Activated T-cell treated with anti-CD3 and anti-CD28 coated beads, Interleukin-2, amount 50 U/mL, for 4 hours (primary cell): ENCODE measurements around the gene TENM3. TPM values are rescaled to one million over a fixed set of nuclear protein-coding genes. Genes with fewer than 3 reads are reported as not detected.

ENCODE experiments used
- ATAC-seq, 2 donors: fragments of 200-7000 bp; cut with Tn5 transposase; one replicate each; pipeline ENCODE4 v1.10.0; 2021
- DNase-seq: peaks from one replicate; pipeline ENCODE4 v3.0.0-alpha.2; 2020
- H3K27me3 Mint-ChIP-seq: one replicate; pipeline ENCODE4 v1.8.0; 2021; ENCODE audit warnings: low read depth, mixed read lengths
- H3K36me3 Mint-ChIP-seq: one replicate; pipeline ENCODE4 v1.8.0; 2022; ENCODE audit warnings: mixed read lengths; ENCODE audit not compliant: insufficient read depth
- H3K4me1 Mint-ChIP-seq: one replicate; pipeline ENCODE4 v1.8.0; 2021; ENCODE audit warnings: low read depth, mixed read lengths
- H3K4me3 Mint-ChIP-seq: one replicate; pipeline ENCODE4 v1.8.0; 2021; ENCODE audit warnings: mild to moderate bottlenecking, moderate library complexity, mixed read lengths
- H3K9me3 Mint-ChIP-seq: one replicate; pipeline ENCODE4 v1.8.0; 2021; ENCODE audit warnings: mixed read lengths
- total RNA-seq, 3 donors: library from RNA; stranded (reverse); gene quantifications; one replicate each; pipeline ENCODE4 v1.2.1, GENCODE V29; 2021

The TENM3 gene
- total RNA-seq, 3 donors from 2014 or later = 0.03 to 0.14 (median 0.13) TPM

DNA sequence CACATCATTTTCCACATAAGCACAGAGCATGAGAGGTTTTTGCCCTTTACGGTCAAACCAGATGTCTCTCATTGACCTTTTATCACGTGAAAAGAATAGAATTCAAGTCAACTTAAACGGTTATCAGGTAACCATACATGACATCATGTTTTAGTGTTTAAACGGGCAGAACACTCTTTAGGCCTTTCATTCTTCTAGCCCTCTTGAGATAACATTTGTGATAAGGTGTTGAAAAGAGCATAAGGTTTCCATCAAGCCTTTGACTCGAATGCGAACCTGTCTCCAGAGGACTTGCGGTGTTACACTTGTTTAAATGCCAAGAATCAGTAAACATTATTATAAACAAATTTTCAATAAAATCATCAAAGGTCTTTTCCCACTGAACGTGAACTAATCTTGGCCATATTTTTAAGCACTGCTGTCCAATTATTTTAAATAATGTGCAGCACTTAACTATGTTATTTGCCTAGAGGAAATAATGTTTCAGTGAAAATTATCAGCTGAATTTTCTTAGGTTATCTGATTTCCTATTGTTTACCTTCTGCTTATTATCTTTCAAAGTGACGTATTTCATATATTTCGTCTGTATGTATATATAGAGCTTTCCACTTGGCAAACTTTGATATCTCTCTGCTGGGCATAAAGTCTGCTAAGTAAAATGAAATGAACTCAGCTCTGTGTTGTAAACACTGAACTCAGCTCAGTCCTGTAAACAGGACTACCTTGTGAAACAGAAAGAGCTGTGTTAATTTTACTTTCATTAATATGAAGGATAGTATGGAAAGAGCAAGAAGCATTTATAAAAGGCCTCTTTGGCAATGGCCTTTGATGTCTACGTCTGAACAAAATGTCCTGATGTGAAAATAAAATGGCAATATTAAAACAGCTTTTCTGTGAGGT is 33.3 kb downstream of the TENM3 start:
- Mint-ChIP-seq H3K4me3 (no peak overlapping the region), H3K9me3 (no peaks in the 10 kb centered on the region), H3K36me3 (no peaks in the 10 kb centered on the region), H3K4me1 (no peaks in the 10 kb centered on the region), H3K27me3 (no peaks in the 10 kb centered on the region)
- no peak for DNase-seq
- no peak for ATAC-seq

- no peaks in the 10 kb centered on the region for H3K9me3 Mint-ChIP-seq
- DNase-seq (no peak), ATAC-seq (no peak)
- H3K4me1 Mint-ChIP-seq = no peaks in the 10 kb centered on the region
- H3K27me3 Mint-ChIP-seq = no peaks in the 10 kb centered on the region
- no peak overlapping the region for H3K4me3 Mint-ChIP-seq
- H3K36me3 Mint-ChIP-seq = no peaks in the 10 kb centered on the region
These were observed 34.2 kb downstream of the TENM3 start for GRCh38 chr4:182277377-182277776.

GRCh38 chr4:182278729-182279128 is 35.5 kb downstream of the TENM3 start:
- no peaks in the 10 kb centered on the region for H3K4me1 Mint-ChIP-seq
- H3K4me3 Mint-ChIP-seq = no peak overlapping the region
- ATAC-seq (no peak), DNase-seq (no peak)
- H3K9me3 Mint-ChIP-seq = peaks cover 4% of the 10 kb centered on the region
- no peaks in the 10 kb centered on the region for H3K27me3 Mint-ChIP-seq
- H3K36me3 Mint-ChIP-seq = no peaks in the 10 kb centered on the region

- DNase-seq (no peak), ATAC-seq (no peak)
- Mint-ChIP-seq H3K4me3 (no peak overlapping the region), H3K27me3 (no peaks in the 10 kb centered on the region), H3K36me3 (no peaks in the 10 kb centered on the region), H3K9me3 (peaks cover 7% of the 10 kb centered on the region), H3K4me1 (no peaks in the 10 kb centered on the region)
These were observed 37.4 kb downstream of the TENM3 start for GRCh38 chr4:182280436-182281111.

DNA sequence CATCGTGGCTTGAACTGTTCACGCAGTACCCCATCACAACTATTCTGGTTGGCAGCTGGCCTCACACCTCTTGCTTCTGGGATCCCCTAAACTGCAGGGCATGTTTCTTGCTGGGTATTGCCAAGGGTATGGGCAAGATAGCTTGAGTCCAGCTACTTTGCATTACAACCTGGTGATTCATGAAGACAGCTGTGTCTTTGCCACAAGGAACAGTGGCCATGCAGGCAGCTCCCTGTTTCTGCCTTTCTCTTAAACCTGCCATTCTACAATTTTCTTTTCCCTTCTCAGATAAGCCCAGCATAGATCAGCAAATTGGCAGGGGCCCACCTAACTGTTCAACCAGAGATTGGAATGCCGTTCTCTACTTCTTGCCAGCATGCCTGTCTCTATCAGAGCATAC is 42.8 kb downstream of the TENM3 start:
- Mint-ChIP-seq H3K9me3 (peaks cover 7% of the 10 kb centered on the region), H3K27me3 (no peaks in the 10 kb centered on the region), H3K4me1 (no peaks in the 10 kb centered on the region), H3K36me3 (no peaks in the 10 kb centered on the region), H3K4me3 (no peak overlapping the region)
- DNase-seq (no peak), ATAC-seq (no peak)

DNA sequence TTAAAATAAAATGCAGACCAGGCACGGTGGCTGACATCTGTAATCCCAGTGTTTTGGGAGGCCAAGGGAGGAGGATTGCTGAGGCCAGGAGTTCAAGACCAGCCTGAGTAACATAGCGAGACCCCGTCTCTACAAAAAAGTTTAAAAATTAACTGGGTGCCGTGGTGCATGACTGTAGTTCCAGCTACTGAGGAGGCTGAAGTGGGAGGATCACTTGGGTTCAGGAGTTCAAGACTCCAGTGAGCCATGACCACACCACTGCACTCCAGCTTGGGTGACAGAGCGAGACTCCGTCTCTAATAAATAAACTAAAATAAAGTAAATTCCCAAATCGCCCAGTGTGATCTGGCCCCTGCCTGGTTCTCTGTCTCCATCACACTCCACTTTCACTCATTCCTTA is 43.7 kb downstream of the TENM3 start:
- H3K27me3 Mint-ChIP-seq = no peaks in the 10 kb centered on the region
- H3K4me3 Mint-ChIP-seq = no peak overlapping the region
- DNase-seq = no peak

GRCh38 chr4:182288534-182288933 is 45.3 kb downstream of the TENM3 start:
- peaks cover 4% of the 10 kb centered on the region for H3K9me3 Mint-ChIP-seq
- no peak overlapping the region for H3K4me3 Mint-ChIP-seq
- DNase-seq = no peak
- H3K36me3 Mint-ChIP-seq = no peaks in the 10 kb centered on the region
- ATAC-seq = no peak
- H3K4me1 Mint-ChIP-seq = no peaks in the 10 kb centered on the region
- H3K27me3 Mint-ChIP-seq = no peaks in the 10 kb centered on the region

More for the DNA sequence above, 43.7 kb downstream of the TENM3 start:
- Mint-ChIP-seq H3K9me3 (peaks cover 7% of the 10 kb centered on the region), H3K4me1 (no peaks in the 10 kb centered on the region), H3K36me3 (no peaks in the 10 kb centered on the region)
- no peak for ATAC-seq

DNA sequence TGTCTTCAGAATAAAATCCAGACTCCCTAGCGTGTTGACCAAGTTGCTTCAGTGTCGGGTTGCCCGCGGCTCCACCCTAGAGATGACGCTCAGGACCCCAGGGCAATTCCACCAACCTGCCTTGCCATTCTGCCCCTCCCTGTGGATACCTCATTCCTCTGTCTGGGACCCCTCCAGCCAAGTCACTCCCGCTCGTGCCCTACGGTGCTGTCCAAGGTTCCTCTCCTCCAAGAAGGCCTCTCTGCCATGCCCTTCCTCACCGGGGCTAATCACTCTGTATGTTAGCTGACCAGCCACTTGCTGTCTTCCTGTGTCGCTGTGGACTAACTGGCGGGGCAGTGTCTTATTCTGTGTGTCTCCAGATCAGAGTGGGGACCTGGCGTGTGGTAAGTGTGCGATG is 46.6 kb downstream of the TENM3 start:
- Mint-ChIP-seq H3K27me3 (no peaks in the 10 kb centered on the region), H3K9me3 (peaks cover 3% of the 10 kb centered on the region), H3K4me3 (no peak overlapping the region), H3K4me1 (no peaks in the 10 kb centered on the region), H3K36me3 (no peaks in the 10 kb centered on the region)
- no peak for ATAC-seq
- DNase-seq = no peak

GRCh38 chr4:182291175-182291574 is 48.0 kb downstream of the TENM3 start:
- H3K36me3 Mint-ChIP-seq = no peaks in the 10 kb centered on the region
- H3K4me1 Mint-ChIP-seq = no peaks in the 10 kb centered on the region
- H3K27me3 Mint-ChIP-seq = no peaks in the 10 kb centered on the region
- DNase-seq (no peak), ATAC-seq (no peak)
- H3K9me3 Mint-ChIP-seq = no peaks in the 10 kb centered on the region
- H3K4me3 Mint-ChIP-seq = no peak overlapping the region

GRCh38 chr4:182291597-182292270 is 48.5 kb downstream of the TENM3 start:
- no peaks in the 10 kb centered on the region for H3K4me1 Mint-ChIP-seq
- H3K27me3 Mint-ChIP-seq = no peaks in the 10 kb centered on the region
- no peak overlapping the region for H3K4me3 Mint-ChIP-seq
- ATAC-seq (no peak), DNase-seq (no peak)
- no peaks in the 10 kb centered on the region for H3K9me3 Mint-ChIP-seq
- no peaks in the 10 kb centered on the region for H3K36me3 Mint-ChIP-seq

DNA sequence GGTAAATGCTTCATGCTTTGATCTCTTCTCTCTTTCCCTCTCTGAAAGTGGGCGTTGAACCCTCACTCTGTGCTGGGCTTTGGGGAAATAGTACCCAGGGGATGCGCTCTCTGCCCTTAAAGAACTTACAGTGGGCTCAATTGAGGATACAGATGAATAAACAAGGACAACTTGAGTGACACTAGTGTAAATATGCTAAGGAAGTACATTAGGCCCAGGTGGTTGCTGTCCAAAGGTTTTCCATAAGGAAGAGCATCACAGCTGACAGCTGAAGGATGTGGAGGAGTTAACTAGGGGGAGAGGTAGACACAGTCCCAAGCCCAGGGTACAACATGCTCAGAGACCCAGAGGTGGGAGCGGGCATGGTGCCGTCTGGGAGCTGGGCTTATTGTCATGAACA is 49.4 kb downstream of the TENM3 start:
- Mint-ChIP-seq H3K4me1 (no peaks in the 10 kb centered on the region), H3K9me3 (no peaks in the 10 kb centered on the region), H3K27me3 (no peaks in the 10 kb centered on the region), H3K36me3 (no peaks in the 10 kb centered on the region), H3K4me3 (no peak overlapping the region)
- no peak for ATAC-seq
- no peak for DNase-seq

GRCh38 chr4:182293691-182294255 is 50.6 kb downstream of the TENM3 start:
- ATAC-seq = no peak
- Mint-ChIP-seq H3K9me3 (no peaks in the 10 kb centered on the region), H3K4me1 (no peaks in the 10 kb centered on the region), H3K36me3 (no peaks in the 10 kb centered on the region), H3K4me3 (no peak overlapping the region), H3K27me3 (no peaks in the 10 kb centered on the region)
- DNase-seq = no peak

DNA sequence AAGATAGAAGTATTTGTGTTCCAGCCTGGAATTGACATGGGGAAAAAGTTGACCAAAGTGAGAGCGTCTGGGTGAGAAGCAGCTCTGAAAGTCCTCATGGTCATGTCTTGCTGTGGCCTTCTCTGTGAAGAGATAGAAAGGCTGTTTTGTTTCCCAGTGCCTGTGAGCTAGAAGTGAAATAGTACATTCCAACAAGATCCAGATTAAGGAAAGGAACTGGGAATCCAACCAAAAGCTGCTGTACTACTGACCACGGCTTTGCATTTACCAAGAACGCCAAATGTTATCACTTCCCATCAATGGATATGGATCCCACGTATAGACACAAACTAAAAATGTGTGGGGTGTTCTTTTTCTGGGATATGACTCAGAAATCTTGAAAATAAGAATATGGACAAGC is 51.2 kb downstream of the TENM3 start:
- Mint-ChIP-seq H3K9me3 (no peaks in the 10 kb centered on the region), H3K36me3 (no peaks in the 10 kb centered on the region), H3K4me3 (no peak overlapping the region), H3K27me3 (no peaks in the 10 kb centered on the region), H3K4me1 (no peaks in the 10 kb centered on the region)
- ATAC-seq = no peak
- no peak for DNase-seq

DNA sequence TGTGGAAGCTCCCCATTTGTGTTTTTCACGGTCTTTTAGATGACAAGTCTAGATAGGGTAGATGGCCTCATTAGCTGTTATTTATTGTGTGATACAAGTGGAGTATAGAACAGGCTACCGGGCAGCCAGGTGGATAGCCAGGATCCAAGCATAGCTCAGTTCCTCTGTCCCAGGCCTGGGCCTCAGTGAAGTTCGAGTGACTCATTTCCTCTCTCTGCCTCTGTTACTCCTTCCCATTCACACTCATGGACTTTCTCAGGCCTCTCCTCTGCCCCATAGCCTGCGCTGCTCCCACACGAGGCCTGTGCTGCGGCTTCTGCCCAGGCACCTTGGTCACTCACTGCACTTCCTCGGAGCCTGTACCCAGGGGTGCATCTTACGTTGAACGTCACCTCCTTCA is 54.5 kb downstream of the TENM3 start:
- Mint-ChIP-seq H3K4me1 (no peaks in the 10 kb centered on the region), H3K36me3 (no peaks in the 10 kb centered on the region), H3K4me3 (no peak overlapping the region), H3K9me3 (no peaks in the 10 kb centered on the region), H3K27me3 (no peaks in the 10 kb centered on the region)
- no peak for ATAC-seq
- no peak for DNase-seq
